ENCODE data around the gene PHPT1.

- TF ChIP-seq CTCF (conservative IDR thresholded peaks at IDR 0.05 in 1 of 2, IDR thresholded peaks at IDR 0.05 in 1 of 2; ENCODE audit: low read depth in 1 of 2, low read length in 2 of 2): no peak
- no peak for TF ChIP-seq EZH2 (IDR thresholded peaks at IDR 0.05; ENCODE audit: low read length, missing control alignments)
Measured at GRCh38 chr9:136863623-136864273, 14.5 kb downstream of the PHPT1 start.
